Stimulated activated CD8-positive, alpha-beta memory T cell treated with anti-CD3 and anti-CD28 coated beads, Interleukin-7, amount 100 ng/mL, for 4 hours (primary cell): ENCODE measurements around the gene C10orf71.

Source experiments
- DNase-seq, 2 donors: peaks; one replicate each; pipeline ENCODE4 v3.0.0-alpha.2; 2020; ENCODE audit warnings: low read depth in 2 of 2

C10orf71 gene

DNA sequence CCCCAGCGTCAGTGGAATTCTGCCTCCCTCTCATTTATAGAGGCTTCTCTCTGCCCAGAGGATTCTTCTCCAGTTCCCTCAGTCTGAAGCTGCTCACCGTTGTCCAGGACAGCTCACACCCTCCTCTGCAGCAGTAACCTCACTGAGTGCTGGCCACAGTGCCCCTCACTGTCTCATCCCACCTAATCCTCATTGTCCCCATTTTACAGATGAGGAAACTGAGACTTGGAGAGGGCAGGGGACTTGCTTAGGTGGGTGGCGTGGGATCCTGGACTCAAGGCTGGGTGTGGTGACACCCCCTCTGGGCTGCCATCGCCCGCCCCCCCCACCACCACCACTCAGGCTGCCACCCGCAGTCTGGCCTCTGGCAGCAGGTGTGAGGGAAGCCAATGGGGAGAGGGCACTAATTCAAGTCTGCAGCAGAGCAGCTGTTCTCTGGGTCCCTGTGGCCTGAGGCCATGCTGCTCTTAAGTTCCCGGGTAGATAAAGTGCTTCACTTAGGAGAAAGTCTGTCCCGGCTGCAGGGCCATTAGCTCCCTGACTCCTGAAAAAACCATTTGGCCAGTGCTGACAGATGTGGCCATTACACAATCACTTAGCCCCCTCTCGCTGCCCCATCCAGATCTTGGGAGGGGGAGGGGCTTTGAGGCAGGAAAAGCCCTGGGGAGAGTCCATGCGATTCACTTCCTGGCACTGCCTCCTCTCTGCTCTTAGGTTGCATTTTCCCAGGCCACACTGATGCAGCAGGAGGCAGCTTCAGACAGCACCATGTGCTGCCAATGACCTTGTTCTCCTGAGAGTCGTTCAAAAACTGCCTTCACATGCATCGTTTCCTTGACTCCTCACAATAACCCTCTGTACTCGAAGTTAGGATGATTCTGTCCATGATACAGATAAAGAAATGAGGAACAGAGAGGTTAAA is 60.6 kb downstream of the C10orf71 start:
- DNase-seq = no peak

DNA sequence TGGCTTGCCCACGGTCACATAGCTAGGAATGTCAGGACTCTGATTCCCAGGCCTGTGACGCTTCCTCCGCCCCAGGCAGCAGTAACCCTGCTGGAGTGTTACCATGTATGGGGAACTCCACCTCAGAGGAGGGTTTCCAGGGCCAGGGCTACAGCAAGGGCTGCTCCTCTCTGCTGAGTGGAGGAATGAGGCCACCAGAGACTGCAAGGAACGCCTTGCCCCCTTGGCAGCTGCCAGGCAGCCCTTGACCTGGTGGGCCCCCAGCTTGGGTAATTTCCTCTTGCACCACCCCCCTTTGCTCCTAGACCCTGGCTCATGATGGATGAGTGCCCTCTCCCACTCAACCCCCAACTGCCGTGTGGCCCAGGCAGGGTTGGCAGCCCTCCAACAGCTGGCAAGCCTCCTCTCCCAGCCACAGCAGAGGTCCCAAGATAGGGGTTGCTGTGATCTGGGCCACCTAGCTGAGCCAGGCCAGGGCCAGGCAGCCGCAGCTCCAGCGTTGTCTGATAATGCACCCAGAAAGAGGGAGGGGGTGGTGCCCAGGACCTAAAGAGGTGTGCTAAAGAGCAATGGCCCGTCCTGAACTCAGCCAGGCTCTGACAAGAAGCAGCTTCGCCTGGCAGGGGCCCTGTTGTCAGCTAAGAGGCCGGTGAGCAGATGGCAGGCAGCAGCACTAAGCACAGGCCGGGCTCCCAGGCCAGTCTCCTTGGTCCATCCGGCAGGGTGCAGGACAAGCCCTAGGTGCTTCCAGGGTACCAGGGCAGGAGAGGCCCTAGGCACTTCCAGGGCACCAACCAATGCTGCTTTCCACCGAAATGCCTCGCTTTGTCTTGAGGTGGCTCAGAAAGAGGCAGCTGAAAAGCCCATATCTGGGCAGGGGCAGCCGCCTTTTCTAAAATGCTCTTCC is 61.6 kb downstream of the C10orf71 start:
- no peak for DNase-seq

DNA sequence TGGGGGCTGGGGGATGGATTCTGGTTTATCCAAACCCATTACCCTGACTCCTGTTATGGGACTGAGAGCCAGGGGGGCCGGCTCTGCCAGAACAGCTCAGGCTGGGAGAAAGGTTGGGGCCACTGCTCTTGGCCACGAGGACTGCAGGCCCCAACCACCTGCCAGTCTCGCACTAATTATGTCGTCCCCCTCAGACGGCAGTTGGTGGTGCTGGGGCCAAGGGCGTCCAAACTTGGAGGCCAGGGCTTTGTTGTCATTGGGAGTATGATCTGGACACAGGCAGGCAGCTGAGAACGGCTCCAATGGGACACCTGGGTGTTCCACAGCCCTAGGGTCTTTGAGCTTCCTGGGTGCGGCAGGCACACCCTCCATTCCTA is 62.2 kb downstream of the C10orf71 start:
- no peak for DNase-seq

DNA sequence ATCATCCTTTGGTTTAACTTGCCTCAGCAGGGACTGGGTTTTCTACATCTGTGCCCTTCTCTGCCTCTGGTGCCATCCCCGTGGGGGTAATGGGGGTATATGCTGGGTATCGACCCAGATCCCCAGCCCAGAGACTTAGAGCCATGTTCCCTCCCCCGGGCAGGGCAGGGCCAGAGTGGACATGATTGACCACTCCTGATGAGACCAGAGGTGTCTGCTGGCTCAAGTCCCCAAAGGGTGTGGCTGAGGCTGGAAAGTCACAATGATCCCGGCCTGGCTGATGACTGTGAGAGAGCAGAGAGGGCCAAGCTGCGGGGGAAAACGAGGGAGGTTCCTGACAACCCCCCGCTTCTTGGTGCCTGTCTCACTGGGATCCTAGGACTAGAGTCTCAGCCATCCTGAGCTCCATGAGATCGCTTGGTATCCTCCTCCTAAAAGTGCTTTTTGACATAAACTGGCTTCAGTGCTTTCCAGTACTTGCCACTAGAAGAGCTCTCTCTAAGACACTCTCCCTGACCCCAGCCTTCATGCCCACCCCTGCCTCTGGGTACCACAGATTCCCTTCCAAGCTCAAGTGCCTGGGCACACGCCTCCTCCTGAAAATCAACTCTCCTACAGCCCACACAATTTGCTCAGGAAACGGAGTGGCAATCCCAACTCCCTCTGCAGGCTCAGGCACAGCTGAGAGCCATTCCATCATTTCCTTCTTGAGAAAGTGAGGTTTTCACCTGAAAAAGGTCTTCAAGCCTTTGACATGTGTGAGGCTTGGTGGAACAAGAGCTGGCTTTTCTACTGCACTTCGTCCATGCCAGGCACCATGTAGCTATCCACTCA is 63.0 kb downstream of the C10orf71 start:
- DNase-seq = no peak

DNA sequence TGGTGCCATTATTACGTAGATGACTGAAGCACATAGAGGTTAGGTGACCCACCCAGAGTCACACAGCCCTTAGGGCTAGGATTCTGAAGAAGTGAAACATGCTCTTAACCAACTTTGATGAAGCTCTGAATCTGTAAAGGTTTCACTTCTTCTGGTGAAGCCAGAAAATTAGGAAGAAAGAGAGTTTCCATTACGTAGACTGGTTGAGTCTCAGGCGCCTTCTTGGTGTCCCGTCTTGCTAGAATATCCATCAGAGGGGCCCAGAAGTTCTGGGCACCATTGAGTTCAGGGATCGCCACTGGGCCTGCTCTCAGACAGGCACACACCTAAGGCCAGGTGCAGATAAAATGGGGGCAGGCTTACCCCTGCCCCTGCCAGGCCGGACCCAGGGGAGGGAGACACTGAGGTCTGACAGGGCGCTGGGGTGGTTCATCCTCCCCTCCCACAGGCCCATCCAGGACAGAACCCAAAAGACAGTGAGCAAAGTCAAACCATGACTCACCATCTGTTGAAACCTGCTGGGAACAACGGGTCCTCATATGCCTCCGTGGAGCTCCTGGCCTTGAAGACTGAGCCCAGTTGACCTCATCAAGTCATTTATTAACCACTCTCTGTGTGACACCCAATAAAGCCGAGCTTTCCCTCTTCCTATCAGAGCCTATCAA is 63.8 kb downstream of the C10orf71 start:
- no peak for DNase-seq

DNA sequence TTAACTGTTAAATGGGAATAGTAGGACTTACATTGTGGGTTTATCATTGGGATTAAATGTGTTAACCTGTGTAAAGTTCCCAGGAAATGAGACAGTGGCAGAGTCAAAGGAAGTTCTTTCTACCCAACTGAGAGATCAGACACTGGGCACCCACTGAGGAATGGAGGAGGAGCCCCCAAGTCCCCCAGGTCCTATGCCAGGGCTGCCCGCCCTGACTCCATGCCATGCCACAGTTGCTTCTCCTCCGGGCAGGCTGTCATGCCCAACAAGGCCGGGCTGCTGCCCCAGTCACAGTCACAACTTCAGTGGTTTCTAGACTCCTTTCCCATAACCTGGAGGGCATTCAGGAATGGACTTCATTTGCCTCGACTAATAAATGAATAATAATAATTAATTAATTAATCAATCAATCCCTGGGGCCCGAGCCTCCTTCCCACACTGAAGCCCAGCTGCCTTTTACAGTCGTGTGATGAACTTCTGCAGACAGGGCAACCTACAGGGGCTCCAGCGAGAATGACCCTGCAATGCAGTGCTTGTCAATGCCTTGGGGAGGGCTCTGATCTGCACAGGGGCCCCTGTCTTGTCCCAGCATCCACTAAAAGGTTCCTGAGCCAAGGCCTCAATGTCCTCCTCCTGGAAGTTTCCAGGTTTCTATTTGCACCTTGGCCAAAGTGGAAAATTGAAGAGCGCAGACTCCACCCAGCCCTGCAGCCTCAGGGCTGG is 64.5 kb downstream of the C10orf71 start:
- no peak for DNase-seq

DNA sequence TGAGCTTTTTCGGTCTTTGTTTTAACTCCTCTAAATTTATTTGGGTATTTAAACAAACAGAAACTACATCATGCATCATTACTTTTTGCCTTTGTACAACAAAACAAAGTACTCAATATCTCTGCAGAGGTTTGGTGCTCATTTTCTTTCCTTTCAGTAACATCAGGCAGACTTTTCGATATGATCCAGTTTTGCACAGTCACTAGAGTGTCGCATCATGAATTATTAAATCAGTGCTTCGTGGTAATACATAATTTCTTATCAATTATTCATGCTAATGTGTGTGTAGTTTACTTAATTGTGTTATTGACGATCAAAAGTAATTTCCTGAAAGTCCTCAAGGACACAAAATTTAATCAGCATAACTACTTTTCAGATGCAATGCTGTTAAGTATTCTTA is 65.1 kb downstream of the C10orf71 start:
- DNase-seq = no peak

DNA sequence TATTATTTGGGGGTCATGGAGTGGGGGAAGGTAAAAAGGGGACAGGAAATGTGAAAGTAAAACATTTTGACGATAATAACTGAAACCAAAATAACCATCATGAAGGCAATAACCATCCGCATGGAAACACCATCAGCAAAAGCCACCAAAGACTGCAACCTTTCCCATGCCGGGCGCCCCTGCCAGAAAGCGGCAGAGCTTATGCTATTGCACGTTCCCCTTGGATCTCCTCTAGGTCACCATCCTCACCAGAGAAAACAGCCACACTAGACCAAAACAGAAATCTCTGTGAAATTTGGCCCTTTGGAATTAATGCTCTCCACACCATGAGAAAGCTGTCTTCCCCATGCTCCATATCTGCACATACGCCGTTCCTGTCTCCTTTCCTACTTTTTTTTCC is 65.8 kb downstream of the C10orf71 start:
- DNase-seq = no peak

DNA sequence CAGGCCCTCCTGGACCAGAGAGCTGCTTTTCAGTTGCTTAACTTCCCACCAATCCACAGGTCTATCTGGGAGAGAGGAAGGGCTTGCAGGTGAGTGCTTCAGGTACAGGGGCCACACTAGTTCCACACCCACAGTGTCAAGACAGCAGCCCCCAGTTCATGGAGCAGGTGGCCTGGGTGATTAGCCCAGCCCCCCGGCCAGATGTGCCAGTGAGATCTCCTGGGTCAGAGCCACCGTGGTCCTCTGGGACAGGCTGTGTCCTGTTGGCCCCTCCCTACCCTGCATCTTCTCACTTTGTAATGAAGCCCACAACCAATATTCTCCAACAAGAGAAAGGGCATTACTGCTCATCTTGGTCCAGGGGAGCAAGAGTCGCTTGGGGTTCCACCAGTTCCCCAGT is 66.3 kb downstream of the C10orf71 start:
- no peak for DNase-seq

DNA sequence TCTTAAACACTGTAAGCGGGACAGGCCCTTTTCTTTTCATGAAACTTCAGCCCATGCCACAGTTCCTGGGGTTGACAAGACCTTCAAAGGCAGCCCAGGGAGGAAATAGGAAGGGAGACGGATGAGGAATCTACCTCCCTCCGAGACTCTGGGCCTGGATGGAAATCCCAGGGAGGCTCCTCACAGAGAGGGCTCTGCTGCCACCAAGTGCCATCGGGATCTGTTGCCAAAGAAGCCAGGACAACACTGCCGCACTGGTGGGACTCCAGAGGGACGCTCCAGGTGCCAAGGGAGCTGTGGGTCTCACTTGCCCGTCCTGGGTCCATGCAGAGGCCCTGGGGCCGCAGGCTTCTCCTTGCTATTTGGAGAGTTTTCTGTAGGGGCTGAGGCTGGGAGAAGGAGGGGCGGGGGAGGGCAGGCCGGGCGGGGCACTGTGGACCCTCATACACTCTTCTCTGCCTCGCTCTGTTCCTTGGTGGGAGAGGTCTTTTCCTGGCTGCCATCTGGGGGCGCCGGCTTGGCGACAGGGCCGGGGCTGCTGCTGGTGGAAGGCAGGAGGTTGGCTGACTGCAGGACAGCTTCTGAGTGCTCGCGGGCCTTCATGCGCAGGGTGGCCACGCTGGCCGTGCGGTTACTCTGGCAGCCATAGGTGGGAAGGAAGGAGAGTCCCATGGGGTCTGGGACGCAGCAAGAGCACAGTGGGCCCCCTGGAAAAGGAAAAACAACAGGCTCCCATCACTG is 66.9 kb downstream of the C10orf71 start:
- DNase-seq = no peak

DNA sequence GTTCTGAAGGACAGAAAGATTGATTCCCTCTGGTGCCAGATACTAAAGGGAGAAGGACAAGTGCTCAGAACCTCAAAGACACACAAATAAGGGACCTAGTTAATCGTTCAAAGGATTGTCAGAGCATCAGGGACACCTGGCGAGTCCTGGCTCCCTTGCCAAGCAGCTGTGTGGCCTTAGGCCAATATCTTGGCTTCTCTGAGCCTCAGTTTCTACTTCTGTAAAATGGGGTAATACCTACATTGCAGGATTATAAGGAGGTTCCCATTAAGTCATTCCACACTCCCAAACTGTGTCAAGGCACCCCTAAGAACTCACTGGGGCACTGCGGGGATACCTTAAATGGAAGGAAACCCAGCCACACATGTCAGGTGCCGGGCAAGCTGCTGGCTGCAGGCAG is 67.5 kb downstream of the C10orf71 start:
- DNase-seq = no peak

DNA sequence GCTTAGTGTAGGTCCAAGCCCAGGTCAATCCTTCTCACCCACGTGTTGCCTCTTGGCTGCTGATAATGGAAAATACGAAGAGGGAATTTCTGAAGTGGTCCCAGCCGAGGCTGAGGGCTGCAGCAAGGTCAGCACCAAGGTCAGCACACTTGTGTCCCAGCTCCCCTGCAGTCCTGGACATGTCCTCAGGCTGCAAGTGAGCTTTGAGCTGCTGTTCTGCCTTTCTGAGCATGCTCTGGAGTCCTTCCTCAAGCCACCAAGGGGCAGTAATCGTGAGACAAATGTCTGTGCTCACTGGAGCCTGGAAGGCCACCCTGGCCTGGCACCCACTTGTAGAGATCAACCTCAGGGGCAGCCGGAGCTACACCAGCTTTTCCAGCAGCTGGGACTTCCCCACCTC is 68.6 kb downstream of the C10orf71 start:
- no peak for DNase-seq

DNA sequence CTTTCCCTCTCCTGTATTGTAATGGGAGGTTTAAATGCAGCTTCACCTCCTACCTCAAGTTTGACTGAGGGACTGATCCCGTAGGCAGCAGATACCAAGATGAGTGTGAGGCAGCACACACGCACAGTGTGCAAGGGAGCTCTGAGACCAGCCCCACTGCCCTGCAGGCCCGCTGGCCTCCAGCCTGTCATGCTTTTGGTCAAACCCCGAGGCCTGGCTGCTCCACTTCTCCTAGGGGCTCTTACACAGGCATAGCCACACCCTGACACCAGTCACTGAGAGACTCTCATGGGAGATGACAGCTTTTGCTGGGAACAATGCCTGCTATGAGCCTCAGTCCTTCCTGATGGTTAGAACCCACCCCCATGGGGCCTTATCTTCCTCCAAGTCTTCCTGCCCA is 69.3 kb downstream of the C10orf71 start:
- DNase-seq = no peak

DNA sequence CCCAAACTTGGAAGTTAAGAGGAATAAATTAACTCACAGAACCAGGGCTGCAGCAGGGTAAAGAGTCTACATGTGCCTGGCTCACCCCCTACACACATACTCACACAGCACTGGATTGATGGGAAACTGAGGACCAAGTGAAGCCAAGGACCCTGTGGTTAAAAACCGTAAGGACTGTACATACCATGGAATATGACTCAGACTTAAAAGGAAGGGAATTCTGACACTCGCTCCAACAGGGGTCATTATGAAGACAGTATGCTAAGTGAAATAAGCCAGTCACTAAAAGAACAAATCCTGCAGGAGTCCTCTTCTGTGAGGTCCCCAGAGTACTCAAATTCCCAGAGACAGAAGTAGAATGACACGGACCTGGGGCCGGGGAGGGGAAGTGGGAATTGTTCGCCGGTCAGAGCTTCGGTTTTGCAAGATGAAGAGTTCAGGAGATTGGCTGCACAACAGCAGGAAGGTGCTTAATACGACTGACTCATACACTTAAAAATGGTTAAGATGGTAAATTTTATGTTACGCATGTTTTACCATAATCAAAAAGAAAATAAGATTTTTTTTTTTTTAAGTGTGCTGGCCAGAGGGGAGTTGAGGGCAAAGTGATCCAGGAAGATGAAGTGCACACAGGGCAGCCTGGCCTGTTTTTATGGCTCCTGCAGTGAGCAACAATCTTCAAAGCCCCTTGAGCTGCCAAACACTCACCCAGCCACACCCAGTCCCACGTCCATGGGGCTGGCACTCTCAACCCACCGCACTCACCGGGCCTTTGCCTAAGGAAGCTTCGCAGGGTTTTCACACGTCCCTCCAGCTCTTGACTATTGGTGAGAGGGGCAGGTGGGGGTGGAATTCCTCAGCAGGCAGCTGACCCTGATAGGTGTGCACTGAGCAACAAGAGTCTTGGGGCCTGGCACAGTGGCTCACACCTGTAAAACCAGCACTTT is 70.5 kb downstream of the C10orf71 start:
- no peak for DNase-seq

DNA sequence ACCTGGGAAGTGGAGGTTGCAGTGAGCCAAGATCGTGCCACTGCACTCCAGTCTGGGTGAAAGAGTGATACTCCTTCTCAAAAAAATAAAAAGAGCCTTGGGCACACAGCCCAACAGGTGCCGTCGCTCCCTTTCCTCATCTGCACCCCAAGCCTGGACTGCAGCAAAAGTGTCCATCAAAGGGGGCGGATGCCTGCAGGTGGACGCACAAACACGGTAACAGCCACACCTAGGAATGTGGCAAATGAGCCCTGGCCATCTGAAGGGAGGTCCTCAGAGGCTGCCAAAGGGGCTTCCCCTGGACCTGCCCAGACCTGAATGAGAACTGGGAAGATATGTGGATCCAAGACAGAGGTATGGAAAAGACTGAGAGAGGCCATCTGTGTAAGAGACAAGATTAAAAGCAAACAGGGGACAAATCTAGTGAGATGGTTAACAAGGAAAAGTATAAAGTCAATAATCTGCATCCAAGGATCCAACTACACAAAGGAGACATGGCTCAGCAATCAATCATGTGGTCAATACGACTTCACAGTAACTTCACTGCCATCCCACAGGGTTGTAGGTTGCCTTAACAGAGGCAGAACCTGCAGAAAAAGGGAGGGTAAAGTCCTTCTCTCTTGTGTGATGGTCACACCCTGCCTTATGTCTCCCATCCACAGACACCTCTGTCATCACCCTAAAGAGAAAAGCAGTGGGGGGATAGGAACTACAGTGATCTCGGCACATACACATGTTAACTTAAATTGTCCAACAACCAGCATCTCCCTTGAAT is 71.5 kb downstream of the C10orf71 start:
- DNase-seq = no peak

DNA sequence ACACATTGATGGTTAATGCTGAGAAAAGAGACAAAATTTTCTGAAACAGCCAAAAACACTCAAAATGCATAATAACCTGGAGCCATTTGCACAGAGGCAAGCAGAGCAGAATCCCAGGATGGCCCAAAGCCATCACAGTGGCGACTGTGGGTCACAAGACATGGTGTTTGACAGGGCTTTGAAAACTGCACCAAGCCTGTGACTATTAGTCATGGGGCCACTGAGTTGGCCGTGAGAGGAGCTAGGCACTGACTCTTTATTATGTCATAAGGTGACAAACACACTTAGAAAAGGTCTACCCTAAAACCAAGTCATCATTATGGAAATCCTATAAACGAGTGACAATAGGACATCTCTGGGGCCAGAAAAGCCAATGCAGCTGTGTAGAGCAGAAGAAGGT is 73.0 kb downstream of the C10orf71 start:
- no peak for DNase-seq

DNA sequence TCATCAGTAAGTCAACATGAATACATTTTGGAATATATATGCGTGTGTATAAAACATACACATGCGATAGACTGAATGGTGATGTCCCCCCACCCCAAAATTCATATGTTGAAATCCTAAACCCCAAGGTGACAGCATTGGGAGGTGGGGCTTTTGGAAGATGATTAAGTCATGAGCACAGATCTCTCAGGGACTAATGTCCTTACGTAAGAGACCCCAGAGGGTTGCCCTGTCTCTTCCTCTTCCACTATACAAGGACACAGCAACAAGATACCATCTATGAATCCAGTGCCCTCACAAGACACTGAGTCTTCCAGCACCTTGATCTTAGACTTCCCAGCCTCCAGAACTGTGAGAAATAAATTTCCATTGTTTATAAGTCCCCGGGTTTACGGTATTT is 74.4 kb downstream of the C10orf71 start:
- no peak for DNase-seq

DNA sequence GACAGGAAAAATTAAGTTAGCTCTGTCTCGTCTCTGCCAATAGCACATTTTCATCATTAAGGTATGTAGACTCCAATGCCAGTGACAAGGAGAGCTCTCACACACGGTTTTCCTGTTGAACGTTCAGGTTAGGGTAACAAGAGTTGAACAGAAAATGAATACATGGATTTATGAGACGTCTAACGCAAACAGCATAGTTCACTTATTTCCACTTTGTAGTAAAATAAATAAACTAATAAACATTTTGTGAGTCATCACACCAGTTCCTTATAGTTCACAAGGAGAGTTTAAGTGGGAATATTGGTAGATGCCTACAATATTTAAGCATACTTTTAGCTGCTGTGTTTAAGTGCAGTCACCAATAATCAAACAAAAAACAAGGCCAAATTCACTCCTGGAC is 75.8 kb downstream of the C10orf71 start:
- no peak for DNase-seq
